HG02852 (cell line): ENCODE measurements around the gene KCNQ1.

Experiments
- ATAC-seq: cut with Tn5 transposase; IDR thresholded peaks from one replicate; pipeline ENCODE4 v1.9.1; 2021; ENCODE audit warnings: mild to moderate bottlenecking, moderate library complexity; ENCODE audit not compliant: unreplicated experiment

The KCNQ1 gene

DNA sequence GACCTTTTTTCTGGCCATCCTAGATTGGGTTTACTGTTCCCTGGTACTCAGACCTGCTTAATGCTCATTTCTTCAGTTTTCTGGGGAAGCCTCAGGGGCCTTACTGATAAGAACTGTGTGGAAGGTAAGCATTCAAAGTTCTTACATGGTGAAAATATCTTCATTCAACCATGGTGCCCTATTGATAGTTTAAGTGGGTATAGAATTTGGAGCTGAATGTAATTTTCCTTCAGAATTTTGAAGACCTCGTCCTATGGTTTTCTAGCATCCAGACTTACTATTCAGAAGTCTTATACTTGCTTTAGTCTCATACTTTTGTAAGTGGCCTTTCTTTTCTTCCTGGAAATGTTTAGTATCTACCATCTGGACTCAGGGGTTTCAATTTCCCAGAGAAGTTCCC, 365.0 kb downstream of the KCNQ1 start:
- ATAC-seq = no peak

DNA sequence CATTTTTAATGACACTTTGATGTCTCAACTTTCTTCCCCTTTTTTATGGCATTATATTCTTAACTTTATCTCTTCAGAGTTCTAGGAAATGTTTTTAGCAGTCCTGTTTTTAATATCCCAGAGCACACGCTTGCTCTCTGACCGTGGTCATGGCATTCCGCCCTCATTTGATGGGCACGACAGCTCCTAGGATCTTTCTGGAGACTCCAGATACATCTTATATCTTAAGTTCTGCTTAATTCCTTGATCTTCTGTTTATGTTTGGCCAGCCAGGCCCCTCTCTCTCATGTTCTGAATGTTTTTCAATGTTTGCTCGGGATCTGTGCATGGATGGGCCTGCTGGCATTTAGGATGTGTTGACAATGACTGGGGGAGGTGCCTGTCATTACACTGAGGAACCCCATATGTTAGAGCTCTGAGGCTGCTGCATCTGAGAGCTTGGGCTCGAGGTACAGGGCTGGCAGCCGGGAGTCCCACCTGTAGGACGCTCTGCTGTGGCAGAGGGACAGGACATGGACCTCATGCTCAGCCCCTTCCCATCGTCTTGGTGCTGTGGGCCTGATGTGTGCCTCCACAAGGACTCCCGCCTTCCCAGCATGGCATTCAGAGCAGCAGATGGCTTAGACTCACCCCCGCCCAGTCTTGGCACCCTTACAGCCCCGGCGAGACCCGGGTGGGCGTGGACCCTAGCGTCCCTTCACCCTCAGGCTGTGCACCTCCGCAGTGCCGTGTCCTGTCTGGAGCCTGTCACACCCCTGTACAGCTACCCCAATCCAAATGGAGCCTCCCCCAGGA, 365.8 kb downstream of the KCNQ1 start:
- no peak for ATAC-seq

DNA sequence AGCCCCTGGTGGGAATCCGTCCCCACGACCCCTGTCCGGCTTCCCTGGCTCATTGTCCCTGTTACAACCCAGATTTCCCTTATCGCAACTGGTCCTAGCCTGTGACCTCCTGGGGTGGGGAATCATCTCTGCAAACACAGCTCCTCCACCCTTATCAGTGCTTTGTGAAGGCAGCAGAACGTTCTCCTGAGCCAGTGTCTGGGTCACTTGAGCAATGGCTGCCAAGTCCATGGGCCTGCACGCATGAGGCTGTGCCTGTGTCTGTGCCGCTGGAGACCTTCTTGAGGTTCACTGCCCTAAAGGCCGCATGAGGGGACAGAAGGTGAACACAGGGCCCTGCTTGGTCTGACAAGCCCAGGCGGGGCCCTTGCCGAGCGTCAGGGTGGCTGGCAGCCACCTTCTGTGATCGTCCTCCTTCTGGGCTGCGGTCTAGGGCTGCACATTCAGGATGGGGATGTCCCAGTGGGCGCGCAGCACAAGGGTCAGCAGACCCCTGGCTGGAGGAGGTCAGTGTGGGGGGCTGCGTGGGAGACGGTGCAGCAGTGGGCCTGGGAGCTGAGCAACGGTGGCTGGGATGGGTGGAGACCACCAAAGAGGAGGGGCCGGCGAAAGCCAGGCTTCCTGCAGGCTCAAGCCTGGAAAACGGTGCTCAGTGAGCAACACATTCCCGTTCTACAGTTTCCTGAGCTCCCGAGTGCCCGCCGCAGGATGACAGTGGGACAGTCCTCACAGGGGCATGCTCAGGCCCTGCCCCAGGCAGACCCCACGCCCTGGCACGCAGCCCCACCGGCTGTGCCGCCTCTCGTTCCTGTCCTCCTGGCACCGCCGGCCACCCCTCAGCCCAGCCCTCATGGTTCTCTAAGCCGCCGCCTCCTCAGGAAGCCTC, 366.6 kb downstream of the KCNQ1 start:
- no peak for ATAC-seq

DNA sequence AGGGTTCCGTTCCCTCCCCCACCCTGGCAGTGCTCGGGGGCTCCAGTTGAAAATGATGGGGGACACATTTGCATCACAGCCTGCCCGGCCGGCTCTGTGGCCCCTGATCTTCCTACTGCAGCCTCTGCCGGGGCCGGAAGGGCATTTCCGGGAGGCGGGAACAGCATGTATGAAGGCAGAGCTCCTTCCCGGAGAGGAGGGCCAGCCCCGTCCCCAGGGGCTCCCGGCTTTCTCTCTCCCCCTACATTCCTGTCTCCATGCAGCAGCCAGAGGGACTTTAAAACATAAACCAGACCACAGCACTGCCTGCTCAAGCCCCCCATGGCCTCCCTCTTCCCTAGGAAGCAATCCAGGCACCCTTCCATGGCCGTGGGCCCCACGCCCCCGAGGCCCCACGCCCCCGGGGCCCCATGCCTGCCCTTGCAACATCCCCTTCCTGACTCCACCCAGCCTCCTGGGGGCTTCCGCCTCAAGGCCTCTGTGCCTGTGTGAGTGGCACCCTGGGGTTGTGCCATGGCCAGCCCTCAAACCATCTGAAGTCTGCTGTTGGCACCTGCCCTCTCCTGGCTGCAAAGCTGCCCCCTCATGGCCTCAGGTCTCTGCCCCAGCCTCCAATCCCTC, 367.7 kb downstream of the KCNQ1 start:
- no peak for ATAC-seq

DNA sequence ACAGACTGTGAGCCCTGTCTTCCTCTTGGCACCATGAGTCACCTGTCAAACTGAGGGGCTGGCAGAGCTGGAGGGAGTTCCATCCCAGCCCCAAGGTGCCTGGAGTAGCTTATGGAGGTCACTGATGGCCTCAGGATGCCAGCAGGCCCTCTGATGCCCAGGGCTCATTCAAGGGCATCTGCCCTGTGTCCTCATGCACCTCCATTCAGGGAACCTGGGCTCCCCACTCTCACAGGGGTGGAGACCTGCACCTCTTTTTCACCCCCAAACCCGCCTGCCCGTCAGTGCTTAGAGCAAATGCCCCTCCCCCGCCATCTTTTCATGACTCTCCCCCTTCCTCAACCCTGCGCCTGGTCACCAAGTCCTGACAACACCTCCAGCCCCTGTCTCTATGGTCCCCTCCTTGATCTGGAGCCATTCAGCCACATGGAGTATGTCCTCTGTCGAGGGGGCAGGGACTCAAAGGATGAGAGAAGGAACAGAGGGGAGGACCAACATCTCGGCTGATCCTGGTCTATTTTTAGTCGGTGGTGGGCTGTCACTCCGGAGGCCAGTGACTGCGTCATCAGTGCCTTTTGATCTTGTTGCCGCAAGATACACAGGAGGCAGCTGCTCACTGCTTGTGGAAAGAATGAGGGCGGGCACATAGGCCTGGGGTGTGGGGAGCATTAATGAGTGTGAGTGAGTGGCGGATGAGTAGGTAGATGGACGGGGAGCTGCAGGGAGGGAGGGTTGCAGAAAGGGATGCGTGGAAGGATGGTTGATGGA, 368.5 kb downstream of the KCNQ1 start:
- no peak for ATAC-seq

DNA sequence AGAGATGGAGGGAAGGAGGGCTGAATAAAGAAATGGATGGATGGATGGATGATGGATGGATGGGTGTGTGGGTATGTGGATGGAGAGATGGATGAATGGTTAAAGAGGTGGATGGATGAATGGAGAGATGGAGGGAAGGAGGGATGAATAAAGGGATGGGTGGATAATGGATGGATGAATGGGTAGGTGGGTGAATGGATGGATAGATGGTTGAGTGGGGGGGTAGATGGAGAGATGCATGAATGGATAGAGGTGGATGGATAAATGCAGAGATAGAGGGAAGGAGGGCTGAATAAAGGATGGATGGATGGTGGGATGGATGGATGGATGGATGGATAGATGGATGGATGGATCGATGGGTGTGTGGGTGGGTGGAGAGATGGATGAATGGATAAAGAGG, 369.2 kb downstream of the KCNQ1 start:
- no peak for ATAC-seq

DNA sequence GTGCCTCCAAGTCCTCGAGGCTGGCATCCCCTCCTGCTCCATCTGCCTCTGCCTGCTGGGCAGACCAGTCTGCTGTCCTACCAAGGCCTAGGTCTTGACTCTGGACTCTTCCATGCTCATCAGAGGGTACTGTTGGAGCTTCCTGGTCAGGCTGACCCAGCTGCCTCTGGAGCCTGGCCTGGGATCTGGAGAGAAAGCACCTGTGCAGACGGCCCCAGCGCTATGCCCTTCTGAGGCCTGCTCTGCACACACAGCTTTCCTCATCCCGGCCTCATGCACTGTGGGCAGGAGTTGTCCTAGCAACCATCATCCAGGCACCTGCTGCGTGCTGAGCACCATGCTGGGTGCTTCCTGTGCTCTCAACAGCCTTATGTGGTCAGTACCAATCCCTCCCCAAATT, 369.9 kb downstream of the KCNQ1 start:
- no peak for ATAC-seq

DNA sequence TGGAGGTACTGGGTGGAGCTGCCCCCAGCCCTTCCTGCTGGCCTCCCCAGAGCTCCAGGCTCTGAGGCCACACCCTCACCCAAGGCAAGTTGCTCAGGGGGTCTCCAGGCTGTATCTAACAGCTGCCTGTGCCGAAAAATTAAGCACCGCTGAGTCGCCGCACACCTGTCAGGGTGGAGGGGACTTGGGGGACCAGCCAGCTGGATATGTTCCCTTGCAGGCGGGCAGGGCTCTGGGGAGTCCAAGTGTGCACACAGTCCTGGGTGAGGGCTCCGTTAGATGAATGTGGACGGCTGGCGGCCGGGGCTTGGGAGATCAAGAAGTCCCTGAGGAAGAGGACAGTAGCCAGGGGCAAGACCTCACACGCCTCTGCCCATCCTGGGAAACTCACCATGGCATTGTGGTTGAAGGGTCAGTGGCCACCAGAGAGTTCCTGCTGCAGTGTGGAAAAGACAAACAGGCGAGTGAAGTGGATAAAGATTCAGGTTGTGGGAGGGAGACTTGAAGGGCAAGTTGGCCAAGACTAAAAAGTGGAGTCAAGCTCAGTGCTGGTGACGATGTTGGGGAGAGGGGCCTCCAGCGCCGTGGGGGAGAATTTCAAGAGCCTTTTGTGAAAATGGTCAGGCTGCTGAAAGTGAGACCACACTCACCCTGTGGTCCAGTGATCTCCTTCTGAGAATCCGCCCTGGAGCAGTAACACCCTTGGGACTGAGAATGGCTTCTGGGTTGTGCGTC, 371.1 kb downstream of the KCNQ1 start:
- no peak for ATAC-seq

DNA sequence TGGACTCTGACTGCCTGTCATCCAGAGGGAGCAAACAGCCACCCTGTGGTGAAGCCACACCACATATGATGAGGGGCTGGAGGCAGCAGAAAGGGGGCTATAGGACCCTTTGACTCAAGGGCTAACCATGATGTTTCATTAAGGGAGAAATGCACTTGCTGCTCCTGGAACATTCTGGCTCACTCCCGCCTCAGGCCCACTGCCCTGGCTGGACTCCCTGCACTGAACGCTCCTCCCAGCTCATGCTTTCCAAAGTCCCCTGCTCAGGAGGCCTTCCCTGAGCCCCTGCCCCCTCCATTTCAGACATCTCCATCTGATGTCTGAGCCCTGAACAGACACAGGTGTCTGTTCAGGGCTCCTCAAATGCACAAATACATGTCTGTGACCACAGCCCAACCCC, 371.7 kb downstream of the KCNQ1 start:
- no peak for ATAC-seq

DNA sequence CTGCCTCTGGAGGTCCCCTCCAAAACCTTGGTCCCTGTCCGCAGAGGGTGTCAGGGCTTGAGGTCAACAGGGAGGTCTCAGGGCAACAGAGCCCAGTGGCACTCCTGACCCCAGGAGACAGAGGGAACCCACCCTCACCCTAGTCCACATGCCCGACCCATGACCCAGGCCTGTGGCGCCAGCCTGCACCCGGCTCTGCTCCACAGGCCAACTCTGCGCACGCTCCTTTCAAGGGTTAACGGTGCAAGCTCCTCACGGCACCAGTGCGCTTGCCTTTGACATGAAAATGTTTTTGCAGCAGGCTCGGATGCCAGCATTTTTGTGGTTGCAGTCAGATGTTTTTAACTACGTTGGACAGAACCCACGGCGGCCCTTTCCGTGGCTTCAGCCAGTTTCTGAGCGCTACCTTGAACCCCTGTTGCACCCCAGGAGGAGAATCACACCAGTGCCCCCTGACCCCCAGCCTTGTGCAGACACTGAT, 372.2 kb downstream of the KCNQ1 start:
- no peak for ATAC-seq

DNA sequence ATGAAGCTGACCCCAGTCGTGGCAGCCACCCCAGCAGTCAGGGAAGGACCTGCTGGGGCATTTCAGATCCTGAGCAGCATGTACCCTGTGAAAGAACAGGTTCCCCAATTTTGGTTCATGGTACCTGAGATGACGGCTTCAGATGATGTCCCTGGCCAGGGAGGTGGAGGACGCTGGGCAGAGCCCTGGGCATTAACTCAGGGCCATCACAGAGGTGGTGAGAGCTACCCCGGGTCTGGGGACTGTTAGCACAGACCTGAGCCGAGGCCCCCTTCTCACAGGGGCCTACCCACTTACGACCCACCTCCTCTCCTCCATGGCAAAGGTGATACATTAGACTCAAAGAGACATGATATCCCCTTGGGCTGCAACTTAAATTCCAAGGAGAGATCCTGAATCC, 372.6 kb downstream of the KCNQ1 start:
- no peak for ATAC-seq

DNA sequence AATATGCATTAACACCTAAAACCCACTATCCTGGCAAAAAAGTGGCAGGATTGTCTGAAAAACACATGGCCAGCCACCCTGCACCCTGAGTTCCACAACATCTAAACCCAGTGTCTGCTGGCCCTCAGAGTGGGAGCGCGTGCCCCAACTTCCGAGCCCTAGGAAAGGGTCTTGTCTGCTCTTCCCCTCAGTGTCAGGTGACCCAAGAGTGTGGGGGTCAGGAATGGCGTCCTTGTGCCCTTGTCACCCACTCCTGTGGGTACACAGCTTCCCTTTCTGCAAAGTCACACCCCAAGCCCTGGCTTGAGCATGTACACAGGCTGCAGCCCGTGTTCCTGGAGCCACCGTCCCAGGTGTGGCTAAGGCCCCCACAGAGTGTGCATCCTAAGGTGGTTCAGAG, 373.2 kb downstream of the KCNQ1 start:
- ATAC-seq = no peak

DNA sequence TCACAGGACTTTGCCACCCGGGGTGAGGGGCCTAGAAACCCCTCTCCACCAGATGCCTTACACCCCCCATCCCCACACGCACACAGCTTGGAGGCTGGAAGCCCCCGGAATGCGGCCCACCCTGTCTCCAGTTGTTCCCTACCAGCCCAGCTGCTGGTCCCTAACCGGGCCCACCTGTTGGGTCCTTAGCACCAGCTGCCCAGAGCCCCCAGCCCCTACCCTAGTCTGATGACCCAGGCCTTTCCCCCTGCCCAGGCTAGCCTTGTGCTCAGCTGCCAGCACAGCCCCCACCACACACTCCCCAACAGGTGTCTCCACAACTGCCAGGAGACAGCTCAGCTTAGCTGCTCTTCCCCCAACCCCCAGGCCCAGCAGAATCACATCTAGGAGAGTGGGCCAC, 373.7 kb downstream of the KCNQ1 start:
- no peak for ATAC-seq

DNA sequence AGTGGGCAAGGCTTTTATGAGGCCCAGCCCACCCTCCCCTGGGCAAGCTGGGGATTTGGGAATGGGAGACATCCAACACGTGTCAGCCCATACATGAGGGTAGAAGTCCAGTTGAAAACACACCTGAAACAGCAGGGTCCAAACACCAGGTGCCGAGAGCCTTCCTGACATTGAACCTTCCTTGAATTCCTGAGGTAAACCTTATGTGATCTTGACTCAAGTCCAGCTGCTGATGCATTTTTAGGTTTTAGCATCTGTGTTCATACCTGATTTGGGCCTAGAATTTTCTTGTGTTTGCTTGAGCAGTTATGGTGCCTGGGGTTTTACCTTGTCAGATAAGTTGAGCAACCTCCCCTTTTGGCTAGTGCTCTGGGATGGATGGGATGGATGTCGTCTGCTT, 374.5 kb downstream of the KCNQ1 start:
- no peak for ATAC-seq

DNA sequence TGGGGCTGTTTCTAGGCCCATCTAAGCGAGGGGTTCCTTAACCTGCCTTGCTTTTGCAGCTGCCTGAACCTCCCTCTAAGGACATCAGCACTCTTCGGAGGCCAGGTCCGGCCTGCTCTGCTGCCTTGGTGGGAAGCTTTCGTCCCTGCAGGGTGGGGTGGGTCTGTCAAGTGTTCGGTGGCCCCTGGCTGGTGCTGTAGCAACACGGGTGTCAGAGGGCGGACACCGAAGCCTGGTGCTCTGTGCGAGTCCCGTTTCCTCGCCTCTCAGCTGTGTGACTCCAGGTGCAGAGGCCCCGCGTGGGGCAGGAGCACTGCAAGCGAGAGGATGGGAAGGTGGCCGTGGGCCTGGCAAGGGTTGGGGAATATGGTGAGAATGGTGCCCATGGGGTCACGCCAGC, 376.2 kb downstream of the KCNQ1 start:
- ATAC-seq = no peak

DNA sequence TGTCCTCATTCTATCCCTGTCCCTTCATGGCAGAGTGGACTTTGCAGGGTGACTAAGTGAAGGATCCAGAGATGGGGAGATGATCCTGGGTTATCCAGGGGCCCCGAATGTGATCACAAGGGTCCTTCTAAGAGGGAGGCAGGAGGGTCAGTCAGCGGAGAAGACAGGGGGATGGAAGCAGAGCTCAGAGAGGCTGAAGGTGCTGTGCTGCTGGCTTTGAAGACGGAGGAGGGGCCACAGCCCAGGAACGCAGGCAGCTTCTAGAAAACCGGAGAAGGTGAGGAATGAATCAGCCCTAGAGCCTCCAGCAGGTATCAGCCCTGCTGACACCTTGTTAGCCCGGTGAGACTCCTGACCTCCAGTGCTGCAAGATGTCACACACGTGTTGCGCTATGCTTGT, 377.1 kb downstream of the KCNQ1 start:
- no peak for ATAC-seq

DNA sequence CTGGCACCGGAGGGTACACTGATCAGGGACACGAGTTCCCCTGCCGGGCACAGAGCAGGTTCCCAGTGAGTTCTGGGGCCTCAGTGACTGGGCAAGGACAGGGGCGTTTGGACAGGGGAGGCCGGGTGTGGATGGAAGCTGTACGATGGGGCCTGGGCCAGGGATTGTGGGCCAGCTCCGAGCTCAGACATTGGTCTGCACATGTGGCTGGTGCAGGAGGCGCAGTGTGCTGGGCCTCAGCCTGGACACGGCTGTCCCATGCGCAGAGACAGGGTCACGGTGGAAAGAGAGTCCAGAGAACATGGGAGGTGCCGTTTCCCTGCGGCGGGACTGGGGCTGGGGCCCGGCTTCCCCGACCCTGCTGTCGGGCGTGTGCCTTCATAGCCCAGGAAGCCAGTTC, 380.0 kb downstream of the KCNQ1 start:
- no peak for ATAC-seq

DNA sequence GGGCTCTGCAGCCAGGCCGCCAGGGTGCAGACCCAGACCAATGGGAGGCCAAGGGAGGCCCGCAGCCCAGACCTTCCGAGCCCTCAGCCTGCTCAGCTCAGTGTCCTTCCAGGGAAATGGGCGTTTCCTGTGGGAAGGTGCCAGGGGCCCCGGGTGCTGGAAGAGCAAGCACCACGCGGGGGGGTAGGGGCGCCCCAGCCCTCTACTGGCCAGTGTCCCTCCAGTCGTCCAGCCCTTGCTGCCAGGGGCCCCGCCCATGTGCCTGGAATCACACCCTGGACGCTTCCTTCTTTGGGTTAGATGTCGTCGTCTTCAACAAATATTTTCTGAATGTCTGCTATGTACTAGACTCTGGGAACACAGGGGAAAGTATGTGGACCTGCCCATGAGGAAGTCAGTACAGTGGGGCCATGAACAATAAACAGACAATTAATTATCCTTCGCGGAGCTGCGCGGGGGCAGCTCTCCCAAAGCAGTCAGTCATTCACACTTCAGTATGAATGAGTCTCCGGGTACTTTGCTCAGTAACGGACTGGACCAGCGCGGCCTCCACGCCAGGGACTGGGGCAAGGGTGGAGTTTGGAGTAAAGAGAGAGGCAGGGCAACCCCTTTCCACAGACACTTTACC, 380.6 kb downstream of the KCNQ1 start:
- ATAC-seq = no peak

DNA sequence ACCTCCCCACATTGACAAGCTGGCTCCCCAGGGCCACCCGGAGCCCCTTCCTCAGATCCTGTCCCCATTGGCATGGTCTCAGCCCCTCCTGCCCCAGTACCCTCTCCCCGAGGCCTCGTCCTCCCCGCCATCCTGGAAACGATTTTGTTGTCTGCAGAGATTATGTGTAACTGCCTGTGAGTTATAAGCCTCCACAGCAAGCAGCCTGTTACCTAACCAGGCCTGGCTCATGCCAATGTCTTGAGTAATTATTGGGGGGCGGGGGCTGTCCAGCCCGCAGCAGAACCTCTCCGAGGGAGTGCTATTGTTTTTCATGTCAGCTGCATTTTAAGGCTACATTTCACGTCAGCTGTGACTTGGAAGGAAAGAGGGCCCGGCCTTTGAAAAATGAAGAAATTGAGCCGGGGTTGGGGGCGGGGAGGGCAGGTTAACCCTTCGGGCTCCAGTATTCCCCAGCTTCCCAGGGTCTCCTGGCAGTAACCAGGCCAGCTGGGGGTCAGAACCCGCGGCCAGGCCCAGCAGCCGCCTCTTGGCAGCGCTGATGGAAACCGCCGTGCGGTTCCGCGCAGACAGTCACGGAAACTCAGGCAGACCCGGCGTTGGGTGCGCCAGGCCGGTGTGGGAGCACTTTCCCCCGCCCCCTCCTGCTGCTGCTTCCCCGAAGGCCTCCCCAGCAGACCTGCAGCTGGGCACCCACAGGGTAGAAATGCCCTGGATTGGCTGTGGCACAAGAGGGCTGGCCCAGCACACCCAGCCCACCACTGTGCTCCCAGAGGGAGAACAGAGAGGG, 381.3 kb downstream of the KCNQ1 start:
- no peak for ATAC-seq
